ENCODE measurements around the gene GALNT17.

The GALNT17 gene

GRCh38 chr7:71740174-71740560 is 608.2 kb downstream of the GALNT17 start (continued):
- TF ChIP-seq ZBTB11 (tag by site-specific recombination; conservative IDR thresholded peaks at IDR 0.05; ENCODE audit: low read depth), result no peak
- TF ChIP-seq, protein P1, sequence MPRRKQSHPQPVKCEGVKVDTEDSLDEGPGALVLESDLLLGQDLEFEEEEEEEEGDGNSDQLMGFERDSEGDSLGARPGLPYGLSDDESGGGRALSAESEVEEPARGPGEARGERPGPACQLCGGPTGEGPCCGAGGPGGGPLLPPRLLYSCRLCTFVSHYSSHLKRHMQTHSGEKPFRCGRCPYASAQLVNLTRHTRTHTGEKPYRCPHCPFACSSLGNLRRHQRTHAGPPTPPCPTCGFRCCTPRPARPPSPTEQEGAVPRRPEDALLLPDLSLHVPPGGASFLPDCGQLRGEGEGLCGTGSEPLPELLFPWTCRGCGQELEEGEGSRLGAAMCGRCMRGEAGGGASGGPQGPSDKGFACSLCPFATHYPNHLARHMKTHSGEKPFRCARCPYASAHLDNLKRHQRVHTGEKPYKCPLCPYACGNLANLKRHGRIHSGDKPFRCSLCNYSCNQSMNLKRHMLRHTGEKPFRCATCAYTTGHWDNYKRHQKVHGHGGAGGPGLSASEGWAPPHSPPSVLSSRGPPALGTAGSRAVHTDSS (tag by site-specific recombination; IDR thresholded peaks at IDR 0.05), result no peak
- no peak for TF ChIP-seq ZNF473 (tag by site-specific recombination; IDR thresholded peaks at IDR 0.05)
- no peak for TF ChIP-seq PATZ1 (tag by site-specific recombination; IDR thresholded peaks at IDR 0.05)
- no peak for TF ChIP-seq ZBTB17 (tag by site-specific recombination; IDR thresholded peaks at IDR 0.05)
- TF ChIP-seq ZNF146 (tag by site-specific recombination; IDR thresholded peaks at IDR 0.05), result no peak
- no peak for TF ChIP-seq ZNF138 (tag by site-specific recombination; IDR thresholded peaks at IDR 0.05; ENCODE audit: borderline replicate concordance)
- no peak for TF ChIP-seq BCL11B (tag by site-specific recombination; IDR thresholded peaks at IDR 0.05; ENCODE audit: low read depth)
- TF ChIP-seq ZNF175 (tag by site-specific recombination; IDR thresholded peaks at IDR 0.05), result no peak
- TF ChIP-seq ZBTB1 (tag by site-specific recombination; IDR thresholded peaks at IDR 0.05), result no peak
- no peak for TF ChIP-seq ZNF843 (tag by site-specific recombination; IDR thresholded peaks at IDR 0.05)
- no peak for TF ChIP-seq ZNF24 (tag by site-specific recombination; IDR thresholded peaks at IDR 0.05)

- no peak for TF ChIP-seq ZXDB (tag by site-specific recombination; IDR thresholded peaks at IDR 0.05)
- no peak for TF ChIP-seq ZNF202 (tag by site-specific recombination; IDR thresholded peaks at IDR 0.05; ENCODE audit: borderline replicate concordance)
- no peak for TF ChIP-seq PRDM1 (tag by site-specific recombination; IDR thresholded peaks at IDR 0.05)
- TF ChIP-seq, protein P2, sequence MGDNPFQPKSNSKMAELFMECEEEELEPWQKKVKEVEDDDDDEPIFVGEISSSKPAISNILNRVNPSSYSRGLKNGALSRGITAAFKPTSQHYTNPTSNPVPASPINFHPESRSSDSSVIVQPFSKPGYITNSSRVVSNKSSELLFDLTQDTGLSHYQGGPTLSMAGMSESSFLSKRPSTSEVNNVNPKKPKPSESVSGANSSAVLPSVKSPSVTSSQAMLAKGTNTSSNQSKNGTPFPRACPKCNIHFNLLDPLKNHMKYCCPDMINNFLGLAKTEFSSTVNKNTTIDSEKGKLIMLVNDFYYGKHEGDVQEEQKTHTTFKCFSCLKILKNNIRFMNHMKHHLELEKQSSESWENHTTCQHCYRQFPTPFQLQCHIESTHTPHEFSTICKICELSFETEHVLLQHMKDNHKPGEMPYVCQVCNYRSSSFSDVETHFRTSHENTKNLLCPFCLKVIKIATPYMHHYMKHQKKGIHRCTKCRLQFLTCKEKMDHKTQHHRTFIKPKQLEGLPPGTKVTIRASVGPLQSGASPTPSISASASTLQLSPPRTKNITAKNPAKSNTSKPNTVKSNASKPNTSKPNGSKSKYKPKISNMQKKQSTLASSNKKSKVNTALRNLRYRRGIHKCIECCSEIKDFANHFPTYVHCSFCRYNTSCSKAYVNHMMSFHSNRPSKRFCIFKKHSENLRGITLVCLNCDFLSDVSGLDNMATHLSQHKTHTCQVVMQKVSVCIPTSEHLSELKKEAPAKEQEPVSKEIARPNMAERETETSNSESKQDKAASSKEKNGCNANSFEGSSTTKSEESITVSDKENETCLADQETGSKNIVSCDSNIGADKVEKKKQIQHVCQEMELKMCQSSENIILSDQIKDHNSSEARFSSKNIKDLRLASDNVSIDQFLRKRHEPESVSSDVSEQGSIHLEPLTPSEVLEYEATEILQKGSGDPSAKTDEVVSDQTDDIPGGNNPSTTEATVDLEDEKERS (tag by site-specific recombination; IDR thresholded peaks at IDR 0.05), result no peak
- TF ChIP-seq KLF7 (tag by site-specific recombination; IDR thresholded peaks at IDR 0.05; ENCODE audit: borderline replicate concordance), result no peak
- no peak for TF ChIP-seq KLF9 (tag by site-specific recombination; IDR thresholded peaks at IDR 0.05; ENCODE audit: low read depth)
- no peak for TF ChIP-seq ZNF580 (tag by site-specific recombination; IDR thresholded peaks at IDR 0.05)
- TF ChIP-seq ZNF76 (tag by site-specific recombination; IDR thresholded peaks at IDR 0.05; ENCODE audit: borderline replicate concordance, low read depth), result no peak
- TF ChIP-seq ZNF132 (tag by site-specific recombination; IDR thresholded peaks at IDR 0.05; ENCODE audit: borderline replicate concordance), result no peak
- TF ChIP-seq ZNF37A (tag by site-specific recombination; IDR thresholded peaks at IDR 0.05), result no peak
- TF ChIP-seq HOXA7 (CRISPR knock-in tag; IDR thresholded peaks at IDR 0.05; ENCODE audit: borderline replicate concordance), result no peak
- TF ChIP-seq KLF8 (tag by site-specific recombination; IDR thresholded peaks at IDR 0.05), result no peak
- Histone ChIP-seq H3K9me3 (ENCODE audit: control insufficient read depth, insufficient read depth, low read depth, low read length) (no peaks in the 10 kb centered on the region), H3K4me1 (ENCODE audit: control insufficient read depth, insufficient read depth, low read length) (no peaks in the 10 kb centered on the region), H3K4me3 (ENCODE audit: low read depth, low read length) (no peak overlapping the region), H3K36me3 (ENCODE audit: control insufficient read depth in 2 of 2, insufficient read depth in 1 of 2, low read length in 2 of 2) (no peaks in the 10 kb centered on the region), H3K27ac (ENCODE audit: extremely low read depth, low read depth, low read length) (no peak overlapping the region)
- CTCF ChIA-PET, result interaction anchor here (1.0 kb wide), 1 partner anchor 10 kb away, joined by 4 read pairs; no protein-coding TSS in a partner anchor
- POLR2A ChIA-PET, result no interaction called here
Measured at GRCh38 chr7:71746006-71746405, 614.1 kb downstream of the GALNT17 start.

Measured in HEK293 (cell line).